H1 (cell line): Measurements from ENCODE around the gene MPPED2. TPM values are rescaled to one million over a fixed set of nuclear protein-coding genes. Genes with fewer than 3 reads are reported as not detected.

Experiments used
- CTCF ChIA-PET: fragments of 300-600 bp; sonication (Branson Sonifier 250); formaldehyde crosslinking; loops from one replicate; lab custom pipeline; 2021; ENCODE audit not compliant: partially characterized antibody; lab: Charles Lee
- POLR2A ChIA-PET: fragments of 300-600 bp; sonication (Branson Sonifier 250); formaldehyde crosslinking; loops from one replicate; lab custom pipeline; 2021; ENCODE audit warnings: inconsistent platforms; ENCODE audit not compliant: partially characterized antibody; lab: Charles Lee
- DNase-seq, 2 experiments: peaks; one replicate each; pipeline versions ENCODE4 v3.0.0 to v3.0.0-alpha.2; 2010 to 2022; ENCODE audit warnings: low spot score in 2 of 2, low read depth in 1 of 2, mixed read lengths in 1 of 2
- FAIRE-seq: peaks from 2 replicates; lab custom pipeline; 2011; peaks lifted over from hg19 to GRCh38; lab: Jason Lieb, UNC
- H2AFZ ChIP-seq: 2 replicates; pipeline ENCODE4 v1.8.1; 2012; ENCODE audit warnings: low read length, inconsistent platforms
- H2AK5ac ChIP-seq: 2 replicates; pipeline ENCODE4 v1.6.1; 2013; ENCODE audit warnings: low read depth, low read length
- H2BK120ac ChIP-seq: replicated peaks from 2 replicates; pipeline ENCODE3; 2013; ENCODE audit warnings: low read depth, low read length, inconsistent platforms
- H2BK12ac ChIP-seq: 2 replicates; pipeline ENCODE4 v1.6.1; 2013; ENCODE audit warnings: low read depth, low read length
- H2BK15ac ChIP-seq: 2 replicates; pipeline ENCODE4 v1.6.1; 2013; ENCODE audit warnings: low read length
- H2BK20ac ChIP-seq: 2 replicates; pipeline ENCODE4 v1.6.1; 2013; ENCODE audit warnings: low read length
- H2BK5ac ChIP-seq: 2 replicates; pipeline ENCODE4 v1.6.1; 2013; ENCODE audit warnings: low read depth, low read length
- H3K14ac ChIP-seq: 2 replicates; pipeline ENCODE4 v1.6.1; 2013; ENCODE audit warnings: inconsistent platforms; ENCODE audit not compliant: insufficient read length
- H3K18ac ChIP-seq: 2 replicates; pipeline ENCODE4 v1.6.1; 2013; ENCODE audit warnings: low read length; ENCODE audit errors: extremely low read depth
- H3K23ac ChIP-seq: 2 replicates; pipeline ENCODE4 v1.6.1; 2013; ENCODE audit warnings: inconsistent platforms; ENCODE audit not compliant: insufficient read length
- H3K23me2 ChIP-seq: 2 replicates; pipeline ENCODE4 v1.6.1; 2013; ENCODE audit warnings: low read depth, low read length
- H3K27ac ChIP-seq: 2 replicates; pipeline ENCODE4 v1.6.1; 2011; ENCODE audit warnings: low read depth, low read length, inconsistent platforms
- H3K27me3 ChIP-seq, 4 experiments: replicated peaks in 1 of 4; 1 replicate in 1 of 4; 2 replicates in 3 of 4; pipeline versions ENCODE4 v1.6.1 to v1.8.1; 2011 to 2013; ENCODE audit warnings: low read length in 3 of 4, mild to moderate bottlenecking in 3 of 4, inconsistent platforms in 2 of 4, mixed read lengths in 2 of 4, moderate library complexity in 1 of 4; ENCODE audit not compliant: control insufficient read depth in 3 of 4, insufficient read depth in 3 of 4; ENCODE audit errors: extremely low read depth in 1 of 4
- H3K36me3 ChIP-seq, 4 experiments: 2 replicates each; pipeline versions ENCODE4 v1.6.1 to v1.8.1; 2011 to 2013; ENCODE audit warnings: mild to moderate bottlenecking in 4 of 4, low read length in 3 of 4, moderate library complexity in 2 of 4, control low read depth in 1 of 4, inconsistent platforms in 1 of 4; ENCODE audit not compliant: insufficient read depth in 4 of 4, control insufficient read depth in 2 of 4
- H3K4ac ChIP-seq: replicated peaks from 2 replicates; pipeline ENCODE3; 2013; ENCODE audit warnings: low read length, low read depth, mixed read lengths, inconsistent platforms; ENCODE audit not compliant: insufficient read length
- H3K4me1 ChIP-seq, 4 experiments: replicated peaks in 1 of 4; 1 replicate in 1 of 4; 2 replicates in 3 of 4; pipeline versions ENCODE4 v1.6.1 to v1.8.1; 2011 to 2013; ENCODE audit warnings: low read length in 3 of 4, inconsistent platforms in 2 of 4, mixed read lengths in 1 of 4; ENCODE audit not compliant: insufficient read depth in 4 of 4, control insufficient read depth in 3 of 4
- H3K4me2 ChIP-seq, 2 experiments: 2 replicates each; pipeline versions ENCODE4 v1.6.1 to v1.8.1; 2011 to 2013; ENCODE audit warnings: low read depth in 2 of 2, low read length in 2 of 2, control low read depth in 1 of 2, inconsistent platforms in 1 of 2, mild to moderate bottlenecking in 1 of 2; ENCODE audit not compliant: insufficient read depth in 1 of 2
- H3K4me3 ChIP-seq, 4 experiments: fragments of 200-600, 300-600 bp in 1 of 4; sonication (generic), shearing (Covaris generic), sonication (Bioruptor Twin) in 1 of 4; 2 replicates each; pipeline versions ENCODE4 v1.5.1 to v1.8.1; 2011 to 2016; ENCODE audit warnings: low read length in 4 of 4, low read depth in 3 of 4, control low read depth in 2 of 4, inconsistent platforms in 2 of 4, mild to moderate bottlenecking in 2 of 4, mixed read lengths in 1 of 4, moderate library complexity in 1 of 4; ENCODE audit not compliant: insufficient read depth in 2 of 4; ENCODE audit errors: extremely low read depth in 1 of 4
- H3K56ac ChIP-seq: replicated peaks from 2 replicates; pipeline ENCODE3; 2013; ENCODE audit warnings: low read depth, mild to moderate bottlenecking, mixed read lengths, low read length, inconsistent platforms; ENCODE audit not compliant: insufficient read length
- H3K79me1 ChIP-seq: 2 replicates; pipeline ENCODE4 v1.6.1; 2013; ENCODE audit warnings: low read depth, low read length, control low read depth
- H3K79me2 ChIP-seq, 2 experiments: 2 replicates each; pipeline versions ENCODE4 v1.6.1 to v1.8.1; 2012 to 2013; ENCODE audit warnings: low read length in 2 of 2, mild to moderate bottlenecking in 2 of 2, inconsistent platforms in 1 of 2; ENCODE audit not compliant: insufficient read depth in 2 of 2, control insufficient read depth in 1 of 2
- H3K9ac ChIP-seq, 4 experiments: replicated peaks in 1 of 4; 1 replicate in 1 of 4; 2 replicates in 3 of 4; pipeline versions ENCODE4 v1.6.1 to v1.8.1; 2011 to 2013; ENCODE audit warnings: low read depth in 3 of 4, low read length in 3 of 4, control low read depth in 2 of 4, mild to moderate bottlenecking in 2 of 4, moderate library complexity in 2 of 4, inconsistent platforms in 1 of 4; ENCODE audit errors: extremely low read depth in 1 of 4
- H3K9me3 ChIP-seq, 2 experiments: 2 replicates each; pipeline versions ENCODE4 v1.6.1 to v1.8.1; 2012 to 2013; ENCODE audit warnings: mild to moderate bottlenecking in 2 of 2, moderate library complexity in 2 of 2, control low read depth in 1 of 2, inconsistent platforms in 1 of 2, low read depth in 1 of 2, low read length in 1 of 2, mixed read lengths in 1 of 2; ENCODE audit not compliant: insufficient read depth in 2 of 2
- H4K20me1 ChIP-seq, 2 experiments: replicated peaks in 1 of 2; 2 replicates each; pipeline versions ENCODE3 to v1.8.1; 2011 to 2013; ENCODE audit warnings: inconsistent platforms in 2 of 2, low read length in 2 of 2, mild to moderate bottlenecking in 1 of 2; ENCODE audit not compliant: insufficient read depth in 2 of 2, control insufficient read depth in 1 of 2
- H4K5ac ChIP-seq: 2 replicates; pipeline ENCODE4 v1.6.1; 2013; ENCODE audit warnings: low read length, low read depth, mixed read lengths, inconsistent platforms; ENCODE audit not compliant: insufficient read length
- H4K8ac ChIP-seq: 2 replicates; pipeline ENCODE4 v1.8.0; 2013; ENCODE audit warnings: mild to moderate bottlenecking, moderate library complexity, low read length, inconsistent platforms; ENCODE audit not compliant: insufficient read depth; ENCODE audit errors: extremely low read depth
- H4K91ac ChIP-seq: replicated peaks from 2 replicates; pipeline ENCODE3; 2013; ENCODE audit warnings: low read length, mixed read lengths, inconsistent platforms; ENCODE audit not compliant: insufficient read length
- ATF3 ChIP-seq: IDR thresholded peaks from 2 replicates; pipeline ENCODE4 v1.6.1; 2011; ENCODE audit warnings: low read depth, mild to moderate bottlenecking, low read length; ENCODE audit not compliant: insufficient read depth
- BACH1 ChIP-seq: IDR thresholded peaks from 2 replicates; pipeline ENCODE4 v1.6.1; 2012; ENCODE audit warnings: low read length, improper control_type of control experiment
- EZH2 ChIP-seq: fragments of 200-600 bp; sonication (generic); IDR thresholded peaks from 2 replicates; pipeline ENCODE4 v1.7.1; 2012; ENCODE audit warnings: low read depth, mild to moderate bottlenecking, moderate library complexity, low read length, inconsistent platforms; ENCODE audit not compliant: severe bottlenecking
- KDM4A ChIP-seq: IDR thresholded peaks from one replicate; pipeline ENCODE4 v1.7.1; 2012; ENCODE audit warnings: low read depth, mild to moderate bottlenecking, moderate library complexity, low read length, inconsistent platforms; ENCODE audit not compliant: severe bottlenecking
- RBBP5 ChIP-seq: IDR thresholded peaks from 2 replicates; pipeline ENCODE4 v1.7.1; 2012; ENCODE audit warnings: low read depth, mild to moderate bottlenecking, inconsistent platforms, low read length, moderate library complexity, borderline replicate concordance
- SP2 ChIP-seq: IDR thresholded peaks from 2 replicates; pipeline ENCODE4 v1.6.1; 2012; ENCODE audit warnings: mild to moderate bottlenecking, low read length, inconsistent platforms
- SP4 ChIP-seq: IDR thresholded peaks from 2 replicates; pipeline ENCODE4 v1.6.1; 2012; ENCODE audit warnings: low read length, inconsistent platforms
- WGBS, 2 experiments: shearing (Covaris generic) in 1 of 2; methylation state at CpG; one replicate each; pipeline versions ENCODE4 v1.1.6 to v1.1.7; 2013 to 2015; ENCODE audit warnings: low lambda C conversion rate in 2 of 2, mixed read lengths in 2 of 2, inconsistent platforms in 1 of 2, low coverage in 1 of 2, missing lambda C conversion rate in 1 of 2; ENCODE audit not compliant: insufficient replicate concordance in 2 of 2, insufficient coverage in 1 of 2, insufficient read length in 1 of 2; ENCODE audit errors: extremely low coverage in 1 of 2, missing lambda C conversion rate in 1 of 2; 5-methylcytosine and 5-hydroxymethylcytosine counted together
- long read RNA-seq, 2 experiments: library from RNA in 1 of 2; library from capped mRNA in 1 of 2; stranded (forward); transcript quantifications; one replicate each; pipeline ENCODE4 v2.0.0, GENCODE V29; 2021; ENCODE audit warnings: inconsistent platforms in 1 of 2
- polyA minus RNA-seq, 3 experiments: library from RNA; depleted of rRNA, polyadenylated mRNA; stranded (reverse); fragments of >200 nt; gene quantifications; 1 replicate in 2 of 3; 2 replicates in 1 of 3; pipeline ENCODE4 v1.2.3, GENCODE V29; 2011
- polyA plus RNA-seq, 7 experiments: library from polyadenylated mRNA; depleted of rRNA in 3 of 7; stranded (reverse) in 5 of 7; unstranded in 2 of 7; fragments of >200 nt in 5 of 7; fragments of 200-250 nt in 2 of 7; gene quantifications; 1 replicate in 5 of 7; 2 replicates in 1 of 7; 4 replicates in 1 of 7; pipeline versions ENCODE4 v1.2.1 to v1.2.3, GENCODE V29; 2011 to 2013; ENCODE audit warnings: missing spikeins in 2 of 7, mixed read lengths in 2 of 7
- total RNA-seq: library from RNA; stranded (reverse); fragmentation: NEBNext Ultra II Directional; extraction: Animal tissue kit (Norgen Biotek cat#: 25700); gene quantifications from 2 replicates; pipeline ENCODE4 v1.2.1, GENCODE V29; 2021

Gene MPPED2
- total RNA-seq = 3.5 and 6.2 TPM in 2 replicates
- polyA plus RNA-seq (2011; rRNA removed) = 1.3 TPM in 2 replicates
- 1.2 TPM for polyA plus RNA-seq (2011; cell fraction: cytosol; rRNA removed)
- 4.9 TPM for polyA plus RNA-seq (2011; cell fraction: nucleus; rRNA removed)
- 3.0 to 4.8 TPM (median 3.8 TPM) in 4 replicates for polyA plus RNA-seq (2012, experiment 1 of 2)
- 2.1 TPM for polyA plus RNA-seq (2012, experiment 2 of 2)
- 2.7 TPM for polyA plus RNA-seq (2013, experiment 1 of 2)
- polyA plus RNA-seq (2013, experiment 2 of 2) = 2.2 TPM
- 7.7 and 10.8 TPM in 2 replicates for polyA minus RNA-seq (2011; rRNA and poly(A)+ RNA removed)
- polyA minus RNA-seq (2011; cell fraction: cytosol; rRNA and poly(A)+ RNA removed) = 2.0 TPM
- 22.9 TPM for polyA minus RNA-seq (2011; cell fraction: nucleus; rRNA and poly(A)+ RNA removed)
- long read RNA-seq, experiment 1, partial matches to known transcripts = 1 of 3 reads
- long read RNA-seq, experiment 1, other reads (novel, unspliced or antisense) = 2 of 3 reads
- long read RNA-seq, experiment 2, partial matches to known transcripts = 1 of 1 reads
- long read RNA-seq, experiment 2, other reads (novel, unspliced or antisense) = 0 of 1 reads

GRCh38 chr11:30586251-30587144, at the start of gene MPPED2:
Gene MPPED2 (minus strand): TSS chr11:30586353. CDS start chr11:30580373, 5,980 bp downstream.
- H2BK20ac ChIP-seq = no peak within 1 kb of the TSS
- DNase-seq (peak in 1 of 2 experiments; percentile 88), FAIRE-seq (no peak)
- peaks cover 0 to 2% (median 0%) of the 10 kb centered on the region in 4 experiments; a peak in 2 of 7 replicates for H3K4me1 ChIP-seq
- peaks cover 0 to 15% of the 10 kb centered on the region in 2 experiments; a peak in 2 of 4 replicates for H3K79me2 ChIP-seq
- H4K20me1 ChIP-seq = no peaks in the 10 kb centered on the region
- H2BK15ac ChIP-seq = no peak within 1 kb of the TSS
- peak within 1 kb of the TSS; percentile 89 for H2AFZ ChIP-seq
- no peak within 1 kb of the TSS for H3K23ac ChIP-seq
- peaks cover 1 to 39% (median 26%) of the 10 kb centered on the region in 4 experiments for H3K27me3 ChIP-seq
- peak within 1 kb of the TSS; percentile 97 to 100 for H3K4me2 ChIP-seq
- H2BK12ac ChIP-seq = 0 out of 2 replicates have a peak within 1 kb of the TSS, but pooled peaks have one; percentile 40
- no peaks in the 10 kb centered on the region for H3K36me3 ChIP-seq
- H3K4me3 ChIP-seq = peak within 1 kb of the TSS; percentile 58 to 88 (median 76)
- H3K18ac ChIP-seq = peak within 1 kb of the TSS; percentile 84; the same call in 1 of the 2 replicates
- H3K27ac ChIP-seq = no peak within 1 kb of the TSS
- H3K79me1 ChIP-seq = no peaks in the 10 kb centered on the region
- 2% methylated on average over 35 of the region's 49 CpGs; no CpG with 5 or more reads in 1 of the 2 experiments for WGBS, 2 experiments
- no peaks in the 10 kb centered on the region for H3K9me3 ChIP-seq
- peak within 1 kb of the TSS; percentile 10 for H4K5ac ChIP-seq
- H3K56ac ChIP-seq = no peak within 1 kb of the TSS
- ChIA-PET CTCF (interaction anchor here (0.6 to 1.9 kb wide), 8 partner anchors 11 to 327 kb away, joined by 3 to 6 read pairs (median 4); no protein-coding TSS in a partner anchor), POLR2A (interaction anchor here (0.7 to 1.2 kb wide), 3 partner anchors 25 to 134 kb away, joined by 3 read pairs; no protein-coding TSS in a partner anchor)
- H2BK5ac ChIP-seq = 0 out of 2 replicates have a peak within 1 kb of the TSS, but pooled peaks have one; percentile 12
- H2AK5ac ChIP-seq = no peak within 1 kb of the TSS
- H4K91ac ChIP-seq = peak within 1 kb of the TSS; percentile 6
- H3K9ac ChIP-seq = peak within 1 kb of the TSS; percentile 31 to 60 (median 46); a peak in 5 of 7 replicates
- peaks cover 21% of the 10 kb centered on the region for H3K23me2 ChIP-seq
- H3K4ac ChIP-seq = no peak within 1 kb of the TSS
- H2BK120ac ChIP-seq = no peak within 1 kb of the TSS
- peak within 1 kb of the TSS; percentile 89 for H4K8ac ChIP-seq
- H3K14ac ChIP-seq = no peak within 1 kb of the TSS
- peak; percentile 90; the same call in 1 of the 2 replicates for TF ChIP-seq RBBP5
- TF ChIP-seq SP2 = no peak
- no peak for TF ChIP-seq ATF3
- no peak for TF ChIP-seq SP4
- no peak for TF ChIP-seq EZH2
- TF ChIP-seq BACH1 = no peak
- TF ChIP-seq KDM4A = peak; percentile 42
